Measurements from ENCODE around the gene PAX4. TPM values are rescaled to one million over a fixed set of nuclear protein-coding genes. Genes with fewer than 3 reads are reported as not detected.
A peak's percentile ranks its signal among the peaks of the same experiment; 100 is the strongest.

PAX4 gene
- polyA plus RNA-seq, 1 donor from 2014 or later, result not detected

DNA sequence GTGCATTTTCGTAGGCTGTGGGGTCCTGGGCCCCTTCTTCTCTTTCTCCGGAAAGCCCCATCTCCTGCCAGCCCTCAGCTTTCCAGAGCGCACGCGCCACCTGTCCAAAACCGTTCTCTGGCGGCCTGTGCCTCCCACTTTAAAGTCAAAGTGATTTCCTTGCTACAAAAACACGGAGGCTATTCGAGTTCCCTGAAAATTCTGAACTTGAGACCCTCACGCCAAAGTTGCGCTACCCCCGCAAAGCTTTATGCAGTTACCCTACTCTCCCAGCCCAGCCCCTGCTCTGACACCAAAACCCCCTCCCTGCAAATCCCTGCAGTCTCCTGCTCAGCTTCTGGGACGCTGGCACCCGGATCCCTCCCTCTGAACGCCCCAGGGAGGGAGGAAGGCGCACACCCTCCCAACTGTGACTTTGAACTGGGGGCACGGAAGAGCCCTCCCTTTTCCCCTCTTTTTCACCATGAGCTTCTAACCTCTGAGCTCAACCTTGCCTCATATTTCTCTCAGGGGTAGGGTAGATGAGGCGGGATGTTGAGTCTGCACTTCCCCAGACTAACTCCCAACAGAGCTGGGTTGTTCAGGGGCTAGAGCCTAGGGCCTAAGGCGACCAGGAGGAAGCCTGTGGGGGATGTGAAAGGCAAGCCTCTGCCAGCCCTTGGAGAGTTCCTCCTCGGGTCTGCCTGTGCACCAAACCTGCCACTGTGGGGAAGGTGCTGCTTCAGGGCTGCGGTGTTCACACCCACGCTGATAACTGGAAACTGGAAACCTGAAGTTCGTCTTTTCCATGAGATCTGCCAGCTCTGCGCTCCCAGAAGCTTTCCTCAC is 2.7 kb upstream of the PAX4 start:
- Histone ChIP-seq H3K4me2 (ENCODE audit: low read length) (no peak overlapping the region), H3K27me3 (ENCODE audit: insufficient read depth, low read depth, low read length) (peaks cover 40% of the 10 kb centered on the region), H3F3A (ENCODE audit: insufficient read depth, low read length, poor library complexity, severe bottlenecking) (no peaks in the 10 kb centered on the region), H3K79me2 (replicated peaks; ENCODE audit: insufficient read depth, low read length) (no peaks in the 10 kb centered on the region), H3K4me3 (ENCODE audit: low read length) (peak overlapping the region; percentile 34), H3K9ac (ENCODE audit: low read length) (no peak overlapping the region), H3K9me2 (ENCODE audit: insufficient read depth, low read length) (no peaks in the 10 kb centered on the region), H3K9me3 (ENCODE audit: low read length) (no peaks in the 10 kb centered on the region), H3K27ac (ENCODE audit: low read length) (no peak overlapping the region), H2AFZ (ENCODE audit: low read depth, low read length) (no peak overlapping the region), H3K36me3 (ENCODE audit: insufficient read depth, low read length) (no peaks in the 10 kb centered on the region), H4K20me1 (ENCODE audit: insufficient read depth) (no peaks in the 10 kb centered on the region)
- TF ChIP-seq, protein P1, sequence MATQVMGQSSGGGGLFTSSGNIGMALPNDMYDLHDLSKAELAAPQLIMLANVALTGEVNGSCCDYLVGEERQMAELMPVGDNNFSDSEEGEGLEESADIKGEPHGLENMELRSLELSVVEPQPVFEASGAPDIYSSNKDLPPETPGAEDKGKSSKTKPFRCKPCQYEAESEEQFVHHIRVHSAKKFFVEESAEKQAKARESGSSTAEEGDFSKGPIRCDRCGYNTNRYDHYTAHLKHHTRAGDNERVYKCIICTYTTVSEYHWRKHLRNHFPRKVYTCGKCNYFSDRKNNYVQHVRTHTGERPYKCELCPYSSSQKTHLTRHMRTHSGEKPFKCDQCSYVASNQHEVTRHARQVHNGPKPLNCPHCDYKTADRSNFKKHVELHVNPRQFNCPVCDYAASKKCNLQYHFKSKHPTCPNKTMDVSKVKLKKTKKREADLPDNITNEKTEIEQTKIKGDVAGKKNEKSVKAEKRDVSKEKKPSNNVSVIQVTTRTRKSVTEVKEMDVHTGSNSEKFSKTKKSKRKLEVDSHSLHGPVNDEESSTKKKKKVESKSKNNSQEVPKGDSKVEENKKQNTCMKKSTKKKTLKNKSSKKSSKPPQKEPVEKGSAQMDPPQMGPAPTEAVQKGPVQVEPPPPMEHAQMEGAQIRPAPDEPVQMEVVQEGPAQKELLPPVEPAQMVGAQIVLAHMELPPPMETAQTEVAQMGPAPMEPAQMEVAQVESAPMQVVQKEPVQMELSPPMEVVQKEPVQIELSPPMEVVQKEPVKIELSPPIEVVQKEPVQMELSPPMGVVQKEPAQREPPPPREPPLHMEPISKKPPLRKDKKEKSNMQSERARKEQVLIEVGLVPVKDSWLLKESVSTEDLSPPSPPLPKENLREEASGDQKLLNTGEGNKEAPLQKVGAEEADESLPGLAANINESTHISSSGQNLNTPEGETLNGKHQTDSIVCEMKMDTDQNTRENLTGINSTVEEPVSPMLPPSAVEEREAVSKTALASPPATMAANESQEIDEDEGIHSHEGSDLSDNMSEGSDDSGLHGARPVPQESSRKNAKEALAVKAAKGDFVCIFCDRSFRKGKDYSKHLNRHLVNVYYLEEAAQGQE (IDR thresholded peaks at IDR 0.05; ENCODE audit: borderline replicate concordance), result no peak
- TF ChIP-seq SMC3 (conservative IDR thresholded peaks at IDR 0.05; ENCODE audit: poor library complexity) (no peak), EP300 (conservative IDR thresholded peaks at IDR 0.05; ENCODE audit: poor library complexity, severe bottlenecking) (no peak), TAF1 (IDR thresholded peaks at IDR 0.05; ENCODE audit: low read depth) (no peak), EZH2 (IDR thresholded peaks at IDR 0.05; ENCODE audit: borderline replicate concordance, insufficient read depth, low read length, poor library complexity, severe bottlenecking) (no peak), RAD21 (conservative IDR thresholded peaks at IDR 0.05) (no peak), POLR2AphosphoS5 (IDR thresholded peaks at IDR 0.05) (no peak), MXI1 (conservative IDR thresholded peaks at IDR 0.05; ENCODE audit: poor library complexity, severe bottlenecking) (no peak)
- TF ChIP-seq, protein P2, sequence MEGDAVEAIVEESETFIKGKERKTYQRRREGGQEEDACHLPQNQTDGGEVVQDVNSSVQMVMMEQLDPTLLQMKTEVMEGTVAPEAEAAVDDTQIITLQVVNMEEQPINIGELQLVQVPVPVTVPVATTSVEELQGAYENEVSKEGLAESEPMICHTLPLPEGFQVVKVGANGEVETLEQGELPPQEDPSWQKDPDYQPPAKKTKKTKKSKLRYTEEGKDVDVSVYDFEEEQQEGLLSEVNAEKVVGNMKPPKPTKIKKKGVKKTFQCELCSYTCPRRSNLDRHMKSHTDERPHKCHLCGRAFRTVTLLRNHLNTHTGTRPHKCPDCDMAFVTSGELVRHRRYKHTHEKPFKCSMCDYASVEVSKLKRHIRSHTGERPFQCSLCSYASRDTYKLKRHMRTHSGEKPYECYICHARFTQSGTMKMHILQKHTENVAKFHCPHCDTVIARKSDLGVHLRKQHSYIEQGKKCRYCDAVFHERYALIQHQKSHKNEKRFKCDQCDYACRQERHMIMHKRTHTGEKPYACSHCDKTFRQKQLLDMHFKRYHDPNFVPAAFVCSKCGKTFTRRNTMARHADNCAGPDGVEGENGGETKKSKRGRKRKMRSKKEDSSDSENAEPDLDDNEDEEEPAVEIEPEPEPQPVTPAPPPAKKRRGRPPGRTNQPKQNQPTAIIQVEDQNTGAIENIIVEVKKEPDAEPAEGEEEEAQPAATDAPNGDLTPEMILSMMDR (IDR thresholded peaks at IDR 0.05; ENCODE audit: poor library complexity, severe bottlenecking), result no peak

DNA sequence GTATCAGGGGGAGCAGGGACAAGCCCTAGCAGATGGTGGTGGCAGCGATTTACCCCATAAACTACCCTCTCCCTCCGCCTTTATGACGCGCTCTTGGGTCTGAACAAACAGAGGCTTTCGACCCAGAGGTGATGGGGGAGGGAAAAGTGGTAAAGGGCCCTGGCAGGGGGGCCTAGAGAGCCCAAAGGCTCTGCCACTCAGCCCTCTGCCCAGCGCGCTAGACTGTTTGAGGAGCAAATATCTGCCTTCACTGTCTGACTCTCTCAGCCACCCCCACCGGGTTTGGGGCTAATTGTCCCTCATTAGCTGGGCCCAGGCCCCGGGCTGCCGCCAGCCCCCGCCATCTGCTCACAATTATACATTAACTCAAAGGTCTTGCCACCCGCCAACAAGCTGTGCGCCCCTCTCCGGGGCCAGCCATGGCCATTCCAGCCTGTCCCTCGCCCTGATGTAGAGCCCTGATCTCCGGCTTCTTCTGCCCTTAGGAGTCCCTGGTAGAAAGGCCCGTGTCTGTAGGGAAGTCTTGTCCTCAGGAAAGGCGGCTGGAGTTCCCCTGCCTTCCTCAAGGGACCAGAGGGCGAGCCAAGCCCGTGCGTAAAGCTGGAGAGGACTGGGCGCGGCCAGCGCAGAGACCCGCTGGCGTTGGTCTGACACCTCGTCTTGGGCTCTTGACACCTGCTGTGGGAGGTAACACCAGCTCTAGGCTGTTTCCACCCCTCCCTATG is 1.9 kb upstream of the PAX4 start:
- Histone ChIP-seq H3K9me3 (ENCODE audit: low read length) (no peaks in the 10 kb centered on the region), H3F3A (ENCODE audit: insufficient read depth, low read length, poor library complexity, severe bottlenecking) (no peaks in the 10 kb centered on the region), H3K4me2 (ENCODE audit: low read length) (no peak overlapping the region), H3K79me2 (replicated peaks; ENCODE audit: insufficient read depth, low read length) (no peaks in the 10 kb centered on the region), H3K4me3 (ENCODE audit: low read length) (peak overlapping the region; percentile 34), H3K9ac (ENCODE audit: low read length) (no peak overlapping the region), H3K9me2 (ENCODE audit: insufficient read depth, low read length) (no peaks in the 10 kb centered on the region), H3K36me3 (ENCODE audit: insufficient read depth, low read length) (no peaks in the 10 kb centered on the region), H3K27ac (ENCODE audit: low read length) (no peak overlapping the region), H4K20me1 (ENCODE audit: insufficient read depth) (no peaks in the 10 kb centered on the region), H2AFZ (ENCODE audit: low read depth, low read length) (no peak overlapping the region), H3K27me3 (ENCODE audit: insufficient read depth, low read depth, low read length) (peaks cover 40% of the 10 kb centered on the region)
- no peak for TF ChIP-seq EP300 (conservative IDR thresholded peaks at IDR 0.05; ENCODE audit: poor library complexity, severe bottlenecking)
- TF ChIP-seq, protein P2 (IDR thresholded peaks at IDR 0.05; ENCODE audit: poor library complexity, severe bottlenecking), result no peak

All from neural cell (in vitro differentiated cells).